ENCODE results near the gene OR52A5.
"Not testable (repeated sequence)": the region's sequence is repeated elsewhere in the genome, so short reads cannot be mapped to it uniquely, and the experiment has no call there.

OR52A5 gene

DNA sequence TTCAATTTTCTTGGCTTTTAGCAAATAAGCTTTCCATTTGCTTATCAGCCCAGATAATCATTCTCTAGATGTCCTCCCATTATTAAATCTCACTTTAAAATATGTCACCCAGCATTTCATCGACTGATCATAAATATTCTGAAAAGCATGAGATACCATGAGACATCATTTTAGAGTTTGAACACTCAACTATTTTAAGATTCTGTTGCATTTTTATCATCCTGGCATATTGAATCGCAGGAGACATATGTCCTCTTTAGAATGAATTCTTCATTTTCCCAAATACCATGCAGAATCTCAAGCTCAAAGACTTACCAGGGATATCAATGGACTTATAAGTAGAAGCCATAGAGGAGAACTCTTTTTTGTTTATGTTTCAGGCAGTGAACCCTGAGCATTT is at the start of gene OR52A5:
Gene OR52A5, minus strand, starts transcription at position 361 of the 400 bp plus-strand sequence. CDS start 5,714 bp downstream, outside the sequence.
- no peak for DNase-seq

DNA sequence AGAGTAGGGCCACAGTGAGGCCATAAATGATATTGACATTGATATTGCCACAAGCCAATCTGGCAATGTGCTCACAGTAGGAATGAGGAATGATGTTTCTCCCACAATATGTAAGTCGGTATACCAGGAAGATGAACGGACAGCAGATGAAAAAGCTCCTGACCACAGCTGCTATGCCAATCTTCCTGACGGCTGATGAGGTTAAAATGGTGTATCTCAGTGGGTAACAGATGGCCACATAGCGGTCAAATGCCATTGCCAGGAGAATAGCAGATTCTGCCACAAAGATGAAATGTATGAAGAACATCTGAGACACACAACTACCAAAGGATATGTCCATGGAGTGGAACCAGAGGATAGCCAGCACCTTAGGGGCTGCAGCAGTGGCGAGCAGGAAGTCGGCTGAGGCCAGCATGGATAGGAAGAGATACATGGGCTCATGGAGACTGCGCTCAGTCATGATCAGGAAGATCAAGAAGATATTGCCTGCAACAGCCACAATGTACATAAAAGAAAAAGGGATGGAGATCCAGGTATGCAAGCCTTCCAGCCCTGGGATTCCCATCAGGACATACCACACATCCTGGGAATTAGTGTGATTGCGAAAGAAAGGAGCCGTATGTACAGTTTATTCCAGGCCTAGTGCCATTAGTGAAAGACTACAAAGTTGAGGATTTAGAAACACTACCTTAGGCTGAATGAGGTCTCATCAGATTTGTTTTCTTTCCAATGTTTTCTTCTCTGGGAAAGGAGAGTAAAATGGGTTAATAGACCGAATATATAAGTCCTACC is 40.1 kb upstream of the OR52A5 start:
- DNase-seq, result no peak

GRCh38 chr11:5174934-5175333 is 36.8 kb upstream of the OR52A5 start:
- DNase-seq, result no peak

DNA sequence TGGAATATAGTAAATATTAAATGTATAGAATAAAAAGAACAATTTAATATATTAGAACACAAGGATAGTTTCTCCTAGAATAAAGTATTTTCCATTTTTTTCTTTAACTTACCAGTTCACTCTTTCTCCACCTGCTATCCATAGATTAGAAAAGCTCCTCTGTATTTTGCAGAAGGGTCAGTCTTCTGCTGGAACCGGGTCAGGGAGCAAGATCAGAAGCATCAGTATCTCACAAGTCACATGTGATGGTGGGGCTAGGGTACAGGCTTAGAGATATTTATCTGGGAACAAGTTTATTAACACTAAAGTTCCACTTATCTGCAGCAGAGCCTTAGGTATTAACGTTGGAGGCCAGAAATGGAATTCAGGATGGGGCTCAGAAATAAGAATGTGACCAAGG is 33.7 kb upstream of the OR52A5 start:
- DNase-seq, result no peak

DNA sequence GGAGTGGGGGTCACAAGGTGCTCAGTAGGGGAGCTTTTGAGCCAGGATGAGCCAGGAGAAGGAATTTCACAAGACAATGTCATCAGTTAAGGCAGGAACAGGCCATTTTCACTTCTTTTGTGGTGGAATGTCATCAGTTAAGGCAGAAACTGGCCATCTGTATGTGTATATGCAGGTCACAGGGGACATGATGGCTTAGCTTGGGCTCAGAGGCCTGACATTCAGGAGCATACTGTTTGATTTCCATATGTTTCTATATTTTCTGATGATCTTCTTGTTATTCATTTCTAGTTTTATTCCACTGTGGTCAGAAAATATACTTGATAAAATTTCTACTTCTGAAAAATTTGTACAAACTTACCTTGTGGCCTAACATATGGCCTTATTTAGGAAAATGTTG is 27.7 kb upstream of the OR52A5 start:
- not testable (repeated sequence) for DNase-seq

GRCh38 chr11:5164807-5165206 is 26.7 kb upstream of the OR52A5 start:
- not testable (repeated sequence) for DNase-seq

- not testable (repeated sequence) for DNase-seq
These were observed 22.9 kb upstream of the OR52A5 start for GRCh38 chr11:5161045-5161444.

DNA sequence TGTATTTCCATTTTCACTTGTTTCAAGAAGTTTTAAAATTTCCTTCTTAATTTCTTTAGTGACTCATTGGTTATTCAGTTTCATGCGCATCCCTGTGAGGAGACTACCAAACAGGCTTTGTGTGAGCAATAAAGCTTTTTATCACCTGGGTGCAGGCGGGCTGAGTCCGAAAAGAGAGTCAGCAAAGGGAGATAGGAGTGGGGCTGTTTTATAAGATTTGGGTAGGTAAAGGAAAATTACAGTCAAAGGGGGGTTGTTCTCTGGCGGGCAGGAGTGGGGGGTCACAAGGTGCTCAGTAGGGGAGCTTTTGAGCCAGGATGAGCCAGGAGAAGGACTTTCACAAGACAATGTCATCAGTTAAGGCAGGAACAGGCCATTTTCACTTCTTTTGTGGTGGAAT is 22.1 kb upstream of the OR52A5 start:
- not testable (repeated sequence) for DNase-seq

GRCh38 chr11:5159806-5160205 is 21.6 kb upstream of the OR52A5 start:
- DNase-seq, result no peak

DNA sequence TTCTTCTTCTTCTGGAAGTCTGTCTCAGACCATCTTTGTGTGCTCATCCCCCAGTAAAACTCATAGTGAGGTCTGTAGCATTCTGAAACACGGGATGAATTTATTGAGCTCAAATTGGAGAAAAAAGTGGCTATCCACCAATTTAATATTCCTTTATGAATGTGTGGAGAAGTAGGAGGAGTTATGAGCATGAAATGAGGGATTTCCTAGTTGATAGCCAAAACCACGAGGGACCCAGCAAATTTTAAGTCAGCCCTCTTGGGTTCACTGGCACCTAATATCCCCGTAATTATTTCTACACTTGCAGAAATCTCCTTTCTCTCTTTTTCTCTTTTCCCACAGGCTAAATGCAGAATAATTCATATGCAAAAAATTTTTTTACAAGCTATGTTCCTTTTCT is 16.5 kb upstream of the OR52A5 start, which contains the start of gene OR52A1:
Gene OR52A1, minus strand, starts transcription at position 101 of the 400 bp plus-strand sequence. CDS start 2,388 bp downstream, outside the sequence.
- DNase-seq, result no peak

DNA sequence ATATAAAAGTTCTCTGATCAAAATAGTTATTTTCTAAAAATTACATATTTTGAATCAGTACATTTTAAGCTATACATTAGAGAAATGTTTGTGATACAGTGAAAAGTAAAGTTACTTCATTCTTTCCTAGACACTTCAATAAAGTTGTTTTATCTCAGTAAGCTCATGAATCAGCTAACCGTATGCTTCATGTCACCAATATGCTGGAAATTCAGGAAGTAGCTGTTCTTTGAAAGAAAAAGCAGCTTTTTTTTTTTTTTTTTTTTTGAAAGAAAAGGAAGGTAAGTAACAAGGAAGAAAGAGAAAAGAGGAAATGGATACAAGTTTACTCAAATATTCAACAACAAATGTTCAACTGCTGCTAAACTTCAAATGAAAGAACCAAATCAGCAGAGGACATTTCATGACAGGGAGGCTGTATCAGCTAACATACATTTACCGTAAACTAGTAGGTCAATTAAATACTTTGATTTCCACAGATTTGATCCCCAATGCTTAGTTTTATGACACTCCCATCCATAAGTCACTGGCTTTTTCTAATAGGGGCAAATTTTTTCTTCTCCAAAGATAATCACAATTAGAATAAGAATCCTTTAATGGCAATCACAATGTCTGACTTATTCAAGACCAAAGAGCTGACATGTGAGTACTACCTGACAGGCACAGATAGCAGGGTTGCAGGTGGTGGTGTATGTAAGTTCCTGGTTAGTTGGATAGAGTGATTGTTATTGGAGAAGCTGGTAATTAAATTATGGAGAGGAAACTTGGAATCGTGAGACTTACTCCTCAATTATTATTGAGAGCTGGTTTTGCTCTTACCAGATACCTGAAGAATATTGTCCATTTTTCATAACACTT is 15.6 kb upstream of the OR52A5 start:
- DNase-seq, result no peak

DNA sequence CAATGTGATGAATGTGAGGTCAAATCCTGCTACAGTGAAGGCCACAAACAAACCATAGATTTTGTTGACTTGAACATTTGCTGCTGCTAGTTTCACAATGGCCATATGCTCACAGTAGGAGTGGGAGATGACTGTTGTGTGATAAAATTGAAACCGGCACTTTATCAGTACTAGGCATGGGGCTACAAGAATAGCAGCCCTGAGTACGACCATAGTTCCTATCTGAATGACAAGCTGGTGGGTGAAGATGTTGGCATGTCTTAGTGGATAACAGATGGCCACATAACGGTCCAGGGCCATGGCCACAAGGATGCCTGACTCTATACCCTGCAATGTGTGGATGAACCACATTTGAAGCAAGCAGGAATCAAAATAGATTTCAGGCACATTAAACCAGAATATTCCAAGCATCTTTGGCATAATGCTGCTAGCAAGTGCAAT is 13.6 kb upstream of the OR52A5 start:
- no peak for DNase-seq

GRCh38 chr11:5144206-5144605 is 6.0 kb upstream of the OR52A5 start:
- not testable (repeated sequence) for DNase-seq

DNA sequence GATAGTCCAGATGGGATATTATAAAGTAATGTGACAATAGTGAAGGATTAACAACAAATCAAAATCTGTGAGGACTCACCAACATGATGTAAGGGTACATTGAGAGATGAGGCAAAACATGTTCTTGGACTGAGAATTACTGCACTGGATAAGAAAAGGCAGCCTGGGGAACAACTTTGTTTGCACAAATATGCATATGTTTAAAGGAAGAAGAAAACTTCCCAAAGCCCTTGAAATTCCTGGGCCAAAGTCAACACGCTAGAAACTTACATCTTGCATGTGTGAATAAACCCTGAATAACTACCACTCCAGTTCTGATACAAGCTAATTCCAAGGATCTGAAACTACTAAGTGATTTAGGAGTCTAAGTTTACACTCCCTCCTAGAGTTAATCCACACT is 1.1 kb downstream of the OR52A5 start:
- DNase-seq, result no peak

DNA sequence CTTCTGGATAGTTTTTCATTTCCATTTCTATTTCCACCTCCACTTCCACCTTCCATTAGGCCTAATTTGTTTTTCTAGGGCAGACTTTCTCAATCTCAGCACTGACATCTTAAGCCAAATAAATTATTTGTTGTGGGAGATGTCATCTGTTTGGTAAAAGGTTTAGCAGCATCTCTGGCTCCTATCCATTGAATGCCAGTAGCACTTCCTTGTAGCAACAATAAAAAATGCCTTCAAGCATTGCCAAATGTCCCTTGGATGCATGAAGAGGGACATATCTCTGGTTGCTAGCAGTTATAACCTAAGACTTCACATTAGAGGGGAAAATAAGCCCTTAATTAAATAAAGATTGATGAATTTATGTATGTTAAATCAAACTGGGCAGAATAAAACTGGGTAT is 1.9 kb downstream of the OR52A5 start:
- no peak for DNase-seq

DNA sequence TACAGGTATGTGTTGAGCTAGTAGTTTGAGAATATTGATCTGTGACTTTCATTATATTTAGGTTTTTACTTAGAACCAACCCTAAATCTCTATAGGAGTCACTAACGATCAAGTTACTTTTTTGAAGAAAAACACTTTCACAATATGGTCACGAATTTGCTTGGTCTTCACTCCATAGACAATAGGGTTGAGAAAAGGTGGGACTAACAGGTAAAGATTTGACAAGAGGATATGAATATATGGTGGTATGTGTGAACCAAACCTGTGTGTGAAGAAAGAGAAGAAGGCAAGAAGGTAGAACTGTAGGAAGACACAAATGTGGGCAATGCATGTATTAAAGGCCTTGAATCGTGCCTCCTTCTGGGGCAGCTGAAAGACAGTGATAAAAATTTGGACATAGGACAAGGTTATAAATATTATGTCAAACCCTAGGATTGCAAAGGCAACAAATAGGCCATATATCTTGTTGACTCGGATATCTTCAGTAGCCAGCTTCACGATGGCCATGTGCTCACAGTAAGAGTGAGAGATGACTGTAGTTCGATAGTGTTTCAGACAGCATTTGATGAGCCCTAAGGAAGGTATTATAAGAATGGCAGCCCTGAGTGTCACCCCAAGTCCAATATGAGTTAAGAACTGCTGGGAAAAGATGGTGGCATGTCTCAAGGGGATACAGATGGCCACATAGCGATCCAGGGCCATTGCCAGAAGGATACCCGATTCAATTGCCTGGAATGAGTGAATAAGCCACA is 6.4 kb downstream of the OR52A5 start:
- no peak for DNase-seq

- no peak for DNase-seq
These were observed 8.7 kb downstream of the OR52A5 start for GRCh38 chr11:5129457-5129877.

GRCh38 chr11:5124891-5125620 is 13.1 kb downstream of the OR52A5 start:
- DNase-seq, result no peak

GRCh38 chr11:5123802-5124521 is 14.2 kb downstream of the OR52A5 start:
- DNase-seq, result peak; percentile 67

DNA sequence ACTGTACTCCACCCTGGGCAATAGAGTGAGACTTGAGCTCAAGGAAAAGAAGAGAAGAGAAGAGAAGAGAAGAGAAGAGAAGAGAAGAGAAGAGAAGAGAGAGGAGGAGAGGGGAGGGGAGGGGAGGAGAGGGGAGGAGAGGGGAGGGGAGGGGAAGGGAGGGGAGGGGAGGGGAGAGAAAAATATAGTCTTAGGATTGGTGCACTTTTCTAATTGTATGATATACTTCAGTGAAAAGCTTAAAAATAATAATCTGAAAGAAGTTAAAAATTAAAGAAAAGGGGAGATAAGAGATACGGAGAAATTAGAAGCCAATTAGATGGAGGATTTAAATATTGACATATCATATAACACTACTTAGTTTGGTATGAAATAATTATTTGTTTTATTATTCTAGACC is 19.3 kb downstream of the OR52A5 start:
- DNase-seq, result no peak

- DNase-seq, result no peak
These were observed 20.6 kb downstream of the OR52A5 start for GRCh38 chr11:5117588-5117987.

- DNase-seq, result no peak
These were observed 22.8 kb downstream of the OR52A5 start for GRCh38 chr11:5115339-5115738.
